Nephron progenitor cell (in vitro differentiated cells): Measurements from ENCODE around the gene SLC5A2.

Experiments used
- DNase-seq: peaks from one replicate; pipeline ENCODE4 v3.0.0; 2021
- H3K27ac Mint-ChIP-seq: 2 replicates; pipeline ENCODE4 v1.8.0; 2021; ENCODE audit warnings: mild to moderate bottlenecking, moderate library complexity, mixed read lengths
- H3K27me3 Mint-ChIP-seq: 2 replicates; pipeline ENCODE4 v1.8.0; 2021; ENCODE audit warnings: mild to moderate bottlenecking, low read depth, mixed read lengths; ENCODE audit not compliant: poor library complexity
- H3K36me3 Mint-ChIP-seq: 2 replicates; pipeline ENCODE4 v1.8.0; 2021; ENCODE audit warnings: low read depth, mixed read lengths
- H3K4me1 Mint-ChIP-seq: 2 replicates; pipeline ENCODE4 v1.8.0; 2021; ENCODE audit warnings: mixed read lengths
- H3K4me3 Mint-ChIP-seq: 2 replicates; pipeline ENCODE4 v1.8.0; 2021; ENCODE audit warnings: mild to moderate bottlenecking, moderate library complexity, mixed read lengths
- H3K9me3 Mint-ChIP-seq: 2 replicates; pipeline ENCODE4 v1.8.0; 2021; ENCODE audit warnings: mild to moderate bottlenecking, moderate library complexity, mixed read lengths
- TF ChIP-seq, protein P1 (sequence below): fragments of 200-600 bp; sonication (generic); IDR thresholded peaks from 2 replicates; pipeline ENCODE4 v1.5.0; 2021; ENCODE audit warnings: antibody characterized with exemption

SLC5A2 gene

DNA sequence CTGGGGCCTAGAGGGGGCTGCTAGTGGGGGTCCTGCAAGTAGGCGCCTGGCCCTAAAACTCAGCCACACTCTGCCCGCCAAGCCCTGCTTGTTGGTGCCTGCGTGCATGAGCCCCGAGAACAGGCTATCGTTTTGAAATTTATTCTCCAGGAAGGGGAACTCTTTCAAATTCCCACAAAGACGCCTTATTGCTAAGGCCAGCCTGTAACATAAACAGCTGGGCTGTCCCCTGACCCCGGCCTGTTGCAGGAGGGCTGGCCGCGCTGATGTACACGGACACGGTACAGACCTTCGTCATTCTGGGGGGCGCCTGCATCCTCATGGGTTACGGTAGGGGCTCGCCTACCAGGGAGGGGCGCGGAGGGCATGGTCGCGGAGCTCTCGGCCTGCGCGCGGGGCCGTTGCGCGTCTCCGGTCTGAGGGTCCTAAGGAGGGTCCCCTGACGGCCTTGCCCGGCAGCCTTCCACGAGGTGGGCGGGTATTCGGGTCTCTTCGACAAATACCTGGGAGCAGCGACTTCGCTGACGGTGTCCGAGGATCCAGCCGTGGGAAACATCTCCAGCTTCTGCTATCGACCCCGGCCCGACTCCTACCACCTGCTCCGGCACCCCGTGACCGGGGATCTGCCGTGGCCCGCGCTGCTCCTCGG lies 4.3 kb downstream of the SLC5A2 start:
- no peak for DNase-seq
- TF ChIP-seq, protein P1, sequence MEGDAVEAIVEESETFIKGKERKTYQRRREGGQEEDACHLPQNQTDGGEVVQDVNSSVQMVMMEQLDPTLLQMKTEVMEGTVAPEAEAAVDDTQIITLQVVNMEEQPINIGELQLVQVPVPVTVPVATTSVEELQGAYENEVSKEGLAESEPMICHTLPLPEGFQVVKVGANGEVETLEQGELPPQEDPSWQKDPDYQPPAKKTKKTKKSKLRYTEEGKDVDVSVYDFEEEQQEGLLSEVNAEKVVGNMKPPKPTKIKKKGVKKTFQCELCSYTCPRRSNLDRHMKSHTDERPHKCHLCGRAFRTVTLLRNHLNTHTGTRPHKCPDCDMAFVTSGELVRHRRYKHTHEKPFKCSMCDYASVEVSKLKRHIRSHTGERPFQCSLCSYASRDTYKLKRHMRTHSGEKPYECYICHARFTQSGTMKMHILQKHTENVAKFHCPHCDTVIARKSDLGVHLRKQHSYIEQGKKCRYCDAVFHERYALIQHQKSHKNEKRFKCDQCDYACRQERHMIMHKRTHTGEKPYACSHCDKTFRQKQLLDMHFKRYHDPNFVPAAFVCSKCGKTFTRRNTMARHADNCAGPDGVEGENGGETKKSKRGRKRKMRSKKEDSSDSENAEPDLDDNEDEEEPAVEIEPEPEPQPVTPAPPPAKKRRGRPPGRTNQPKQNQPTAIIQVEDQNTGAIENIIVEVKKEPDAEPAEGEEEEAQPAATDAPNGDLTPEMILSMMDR, result no peak
- Mint-ChIP-seq H3K27ac (no peak overlapping the region), H3K27me3 (peaks cover 71% of the 10 kb centered on the region), H3K4me3 (peak overlapping the region; percentile 82), H3K36me3 (peaks cover 20% of the 10 kb centered on the region), H3K9me3 (no peaks in the 10 kb centered on the region), H3K4me1 (peaks cover 13% of the 10 kb centered on the region)

DNA sequence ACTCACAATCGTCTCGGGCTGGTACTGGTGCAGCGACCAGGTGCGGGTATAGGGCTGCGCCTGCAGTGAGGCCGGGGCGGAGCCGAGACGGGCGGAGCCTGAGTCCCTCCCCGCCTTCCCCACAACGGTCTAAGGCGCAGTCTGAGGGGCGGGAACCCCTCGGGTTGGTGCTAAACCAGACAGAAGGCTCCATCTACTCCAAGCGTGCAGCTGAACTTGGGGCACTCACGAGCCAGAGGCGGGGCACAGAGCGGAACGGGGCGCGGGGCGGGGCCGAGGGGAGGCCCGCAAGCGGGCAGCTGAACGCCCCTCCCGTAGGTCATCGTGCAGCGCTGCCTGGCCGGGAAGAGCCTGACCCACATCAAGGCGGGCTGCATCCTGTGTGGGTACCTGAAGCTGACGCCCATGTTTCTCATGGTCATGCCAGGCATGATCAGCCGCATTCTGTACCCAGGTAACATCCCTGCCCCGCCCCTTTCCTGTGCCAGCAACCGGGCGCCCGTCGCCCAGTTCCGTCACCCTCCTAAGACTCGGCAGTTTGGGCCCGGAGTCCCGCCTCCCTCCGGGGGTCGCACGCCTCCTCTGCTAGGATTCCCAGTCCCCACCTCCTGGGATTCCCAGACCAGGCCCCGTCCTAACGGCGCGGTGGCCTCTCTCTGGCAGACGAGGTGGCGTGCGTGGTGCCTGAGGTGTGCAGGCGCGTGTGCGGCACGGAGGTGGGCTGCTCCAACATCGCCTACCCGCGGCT lies 5.0 kb downstream of the SLC5A2 start:
- peaks cover 13% of the 10 kb centered on the region for H3K4me1 Mint-ChIP-seq
- TF ChIP-seq, protein P1, result no peak
- no peaks in the 10 kb centered on the region for H3K9me3 Mint-ChIP-seq
- peaks cover 27% of the 10 kb centered on the region for H3K36me3 Mint-ChIP-seq
- H3K4me3 Mint-ChIP-seq, result peak overlapping the region; percentile 82
- no peak overlapping the region for H3K27ac Mint-ChIP-seq
- DNase-seq, result peak; percentile 73
- H3K27me3 Mint-ChIP-seq, result peaks cover 64% of the 10 kb centered on the region

DNA sequence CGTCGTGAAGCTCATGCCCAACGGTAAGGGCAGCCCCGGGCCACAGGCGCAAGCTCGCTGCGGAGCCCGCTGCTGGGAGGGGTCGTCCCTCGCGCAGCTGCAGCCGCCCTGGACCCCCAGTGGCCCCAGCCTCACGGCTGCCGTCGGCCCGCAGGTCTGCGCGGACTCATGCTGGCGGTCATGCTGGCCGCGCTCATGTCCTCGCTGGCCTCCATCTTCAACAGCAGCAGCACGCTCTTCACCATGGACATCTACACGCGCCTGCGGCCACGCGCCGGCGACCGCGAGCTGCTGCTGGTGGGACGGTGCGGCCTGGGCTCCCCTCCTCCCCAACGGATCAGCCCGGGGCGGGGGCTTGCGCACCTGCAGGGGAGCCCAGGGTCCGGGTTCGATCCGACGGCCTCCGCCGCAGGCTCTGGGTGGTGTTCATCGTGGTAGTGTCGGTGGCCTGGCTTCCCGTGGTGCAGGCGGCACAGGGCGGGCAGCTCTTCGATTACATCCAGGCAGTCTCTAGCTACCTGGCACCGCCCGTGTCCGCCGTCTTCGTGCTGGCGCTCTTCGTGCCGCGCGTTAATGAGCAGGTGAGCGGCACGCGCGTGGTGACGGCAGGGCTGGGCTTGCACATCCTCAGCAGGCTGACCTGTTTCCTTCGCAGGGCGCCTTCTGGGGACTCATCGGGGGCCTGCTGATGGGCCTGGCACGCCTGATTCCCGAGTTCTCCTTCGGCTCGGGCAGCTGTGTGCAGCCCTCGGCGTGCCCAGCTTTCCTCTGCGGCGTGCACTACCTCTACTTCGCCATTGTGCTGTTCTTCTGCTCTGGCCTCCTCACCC lies 5.8 kb downstream of the SLC5A2 start:
- Mint-ChIP-seq H3K36me3 (peaks cover 33% of the 10 kb centered on the region), H3K27ac (no peak overlapping the region), H3K4me1 (peaks cover 13% of the 10 kb centered on the region), H3K4me3 (peak overlapping the region; percentile 82), H3K27me3 (peaks cover 58% of the 10 kb centered on the region), H3K9me3 (no peaks in the 10 kb centered on the region)
- TF ChIP-seq, protein P1, result no peak
- no peak for DNase-seq

DNA sequence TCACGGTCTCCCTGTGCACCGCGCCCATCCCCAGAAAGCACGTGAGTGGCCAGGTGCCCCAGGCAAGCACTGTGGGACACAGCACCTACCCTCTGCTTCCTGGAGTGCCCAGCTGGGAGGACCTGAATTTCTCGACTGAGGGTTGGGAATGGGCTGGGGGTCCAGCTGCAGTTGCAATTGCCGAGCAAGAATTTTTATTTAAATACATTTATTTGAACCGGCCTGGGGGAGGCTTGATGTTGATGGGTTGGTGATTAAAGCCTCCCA lies 6.3 kb downstream of the SLC5A2 start:
- H3K9me3 Mint-ChIP-seq, result no peaks in the 10 kb centered on the region
- no peak for DNase-seq
- H3K36me3 Mint-ChIP-seq, result peaks cover 33% of the 10 kb centered on the region
- H3K4me1 Mint-ChIP-seq, result peaks cover 10% of the 10 kb centered on the region
- H3K27me3 Mint-ChIP-seq, result peaks cover 56% of the 10 kb centered on the region
- TF ChIP-seq, protein P1, result no peak
- no peak overlapping the region for H3K27ac Mint-ChIP-seq
- H3K4me3 Mint-ChIP-seq, result peak overlapping the region; percentile 55

DNA sequence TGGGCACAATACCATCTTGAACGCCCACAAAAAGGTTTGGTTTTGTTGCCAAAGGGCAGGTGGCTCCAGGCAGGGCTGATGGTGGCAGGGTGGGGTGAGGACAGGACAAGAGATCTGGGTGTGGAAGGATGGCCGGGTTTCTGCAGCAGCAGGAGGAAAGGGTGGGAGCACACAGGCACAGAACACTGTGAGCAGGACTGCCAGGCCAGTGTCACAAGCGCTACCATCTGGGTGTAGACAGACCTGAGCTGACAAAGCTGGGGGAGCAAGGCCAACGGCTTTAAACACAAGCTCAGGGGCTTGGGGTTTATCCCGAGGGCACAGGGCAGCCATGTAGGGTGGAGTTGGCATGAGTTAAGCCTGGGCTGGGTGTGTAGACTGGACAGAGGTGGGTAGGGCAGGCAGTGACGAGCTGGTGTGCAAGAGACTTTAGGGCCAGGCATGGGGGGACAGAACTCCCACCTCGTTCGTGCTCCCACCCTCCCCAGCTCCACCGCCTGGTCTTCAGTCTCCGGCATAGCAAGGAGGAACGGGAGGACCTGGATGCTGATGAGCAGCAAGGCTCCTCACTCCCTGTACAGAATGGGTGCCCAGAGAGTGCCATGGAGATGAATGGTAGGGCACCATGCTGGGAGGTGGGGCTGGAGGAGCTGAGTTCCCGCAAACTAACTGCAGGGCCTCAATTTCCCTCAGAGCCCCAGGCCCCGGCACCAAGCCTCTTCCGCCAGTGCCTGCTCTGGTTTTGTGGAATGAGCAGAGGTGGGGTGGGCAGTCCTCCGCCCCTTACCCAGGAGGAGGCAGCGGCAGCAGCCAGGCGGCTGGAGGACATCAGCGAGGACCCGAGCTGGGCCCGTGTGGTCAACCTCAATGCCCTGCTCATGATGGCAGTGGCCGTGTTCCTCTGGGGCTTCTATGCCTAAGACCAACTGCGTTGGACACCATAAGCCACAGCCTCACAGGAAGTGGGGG lies 7.0 kb downstream of the SLC5A2 start:
- Mint-ChIP-seq H3K9me3 (no peaks in the 10 kb centered on the region), H3K4me1 (peaks cover 4% of the 10 kb centered on the region), H3K27me3 (peaks cover 49% of the 10 kb centered on the region), H3K27ac (no peak overlapping the region), H3K4me3 (peak overlapping the region; percentile 56), H3K36me3 (peaks cover 33% of the 10 kb centered on the region)
- TF ChIP-seq, protein P1, result no peak
- no peak for DNase-seq
